H1 (cell line): ENCODE results near the gene CACNA1C.

Experiments
- EGR1 ChIP-seq: IDR thresholded peaks from 2 replicates; pipeline ENCODE4 v1.6.1; 2011; ENCODE audit warnings: low read depth, low read length, borderline replicate concordance
- GABPA ChIP-seq: IDR thresholded peaks from 2 replicates; pipeline ENCODE4 v1.6.1; 2011; ENCODE audit warnings: mild to moderate bottlenecking, low read length, moderate library complexity, borderline replicate concordance; ENCODE audit not compliant: insufficient read depth
- POLR2A ChIP-seq, 2 experiments: IDR thresholded peaks; 1 replicate in 1 of 2; 2 replicates in 1 of 2; pipeline ENCODE4 v1.6.1; 2011; ENCODE audit warnings: low read depth in 2 of 2, low read length in 2 of 2, mild to moderate bottlenecking in 2 of 2; ENCODE audit errors: control extremely low read depth in 1 of 2
- SRF ChIP-seq: IDR thresholded peaks from 2 replicates; pipeline ENCODE4 v1.6.1; 2011; ENCODE audit warnings: mild to moderate bottlenecking, low read depth, low read length, moderate library complexity
- TF ChIP-seq, protein P1 (sequence below), 3 experiments: IDR thresholded peaks; 1 replicate in 2 of 3; 2 replicates in 1 of 3; pipeline versions ENCODE4 v1.5.1 to v1.6.1; 2011; ENCODE audit warnings: low read length in 3 of 3, mild to moderate bottlenecking in 3 of 3, inconsistent platforms in 2 of 3, low read depth in 1 of 3, moderate library complexity in 1 of 3; ENCODE audit not compliant: insufficient read depth in 1 of 3; ENCODE audit errors: control extremely low read depth in 1 of 3

- TF ChIP-seq, protein P1, sequence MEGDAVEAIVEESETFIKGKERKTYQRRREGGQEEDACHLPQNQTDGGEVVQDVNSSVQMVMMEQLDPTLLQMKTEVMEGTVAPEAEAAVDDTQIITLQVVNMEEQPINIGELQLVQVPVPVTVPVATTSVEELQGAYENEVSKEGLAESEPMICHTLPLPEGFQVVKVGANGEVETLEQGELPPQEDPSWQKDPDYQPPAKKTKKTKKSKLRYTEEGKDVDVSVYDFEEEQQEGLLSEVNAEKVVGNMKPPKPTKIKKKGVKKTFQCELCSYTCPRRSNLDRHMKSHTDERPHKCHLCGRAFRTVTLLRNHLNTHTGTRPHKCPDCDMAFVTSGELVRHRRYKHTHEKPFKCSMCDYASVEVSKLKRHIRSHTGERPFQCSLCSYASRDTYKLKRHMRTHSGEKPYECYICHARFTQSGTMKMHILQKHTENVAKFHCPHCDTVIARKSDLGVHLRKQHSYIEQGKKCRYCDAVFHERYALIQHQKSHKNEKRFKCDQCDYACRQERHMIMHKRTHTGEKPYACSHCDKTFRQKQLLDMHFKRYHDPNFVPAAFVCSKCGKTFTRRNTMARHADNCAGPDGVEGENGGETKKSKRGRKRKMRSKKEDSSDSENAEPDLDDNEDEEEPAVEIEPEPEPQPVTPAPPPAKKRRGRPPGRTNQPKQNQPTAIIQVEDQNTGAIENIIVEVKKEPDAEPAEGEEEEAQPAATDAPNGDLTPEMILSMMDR (IDR thresholded peaks at IDR 0.05; ENCODE audit: control extremely low read depth in 1 of 3, insufficient read depth in 1 of 3, low read depth in 1 of 3, low read length in 3 of 3): no peak
- TF ChIP-seq POLR2A (IDR thresholded peaks at IDR 0.05; ENCODE audit: control extremely low read depth in 1 of 2, low read depth in 2 of 2, low read length in 2 of 2) (no peak), GABPA (no peak), EGR1 (no peak), SRF (no peak)
These were observed 113.1 kb downstream of the CACNA1C start for GRCh38 chr12:2165927-2166326.
